H1 (cell line): Measurements from ENCODE around the gene ABLIM1. TPM values are rescaled to one million over a fixed set of nuclear protein-coding genes. Genes with fewer than 3 reads are reported as not detected.

Experiments
- CREB1 ChIP-seq: IDR thresholded peaks from 2 replicates; pipeline ENCODE4 v1.6.1; 2012; ENCODE audit warnings: inconsistent platforms
- HDAC6 ChIP-seq: IDR thresholded peaks from one replicate; pipeline ENCODE4 v1.7.1; 2012; ENCODE audit warnings: low read depth, mild to moderate bottlenecking, inconsistent platforms, low read length, moderate library complexity
- RAD21 ChIP-seq, 2 experiments: IDR thresholded peaks in 1 of 2; conservative IDR thresholded peaks in 1 of 2; 2 replicates each; pipeline ENCODE4 v1.6.1; 2011; ENCODE audit warnings: low read depth in 2 of 2, low read length in 2 of 2, improper control_type of control experiment in 1 of 2, inconsistent platforms in 1 of 2, mild to moderate bottlenecking in 1 of 2, moderate library complexity in 1 of 2
- RNF2 ChIP-seq: fragments of 200-900, 300-1000 bp; sonication (generic); IDR thresholded peaks from 2 replicates; pipeline ENCODE4 v1.7.1; 2016; ENCODE audit warnings: borderline replicate concordance, low read depth, mild to moderate bottlenecking, antibody characterized with exemption, low read length; ENCODE audit not compliant: poor library complexity, severe bottlenecking; ENCODE audit errors: missing control alignments
- TAF1 ChIP-seq: IDR thresholded peaks from 2 replicates; pipeline ENCODE4 v1.6.1; 2011; ENCODE audit warnings: mild to moderate bottlenecking, low read depth, low read length
- YY1 ChIP-seq: IDR thresholded peaks from 2 replicates; pipeline ENCODE4 v1.6.1; 2011; ENCODE audit warnings: low read depth, mild to moderate bottlenecking, low read length
- polyA plus RNA-seq, 7 experiments: library from polyadenylated mRNA; depleted of rRNA in 3 of 7; stranded (reverse) in 5 of 7; unstranded in 2 of 7; fragments of >200 nt in 5 of 7; fragments of 200-250 nt in 2 of 7; gene quantifications; 1 replicate in 5 of 7; 2 replicates in 1 of 7; 4 replicates in 1 of 7; pipeline versions ENCODE4 v1.2.1 to v1.2.3, GENCODE V29; 2011 to 2013; ENCODE audit warnings: missing spikeins in 2 of 7, mixed read lengths in 2 of 7
- total RNA-seq: library from RNA; stranded (reverse); fragmentation: NEBNext Ultra II Directional; extraction: Animal tissue kit (Norgen Biotek cat#: 25700); gene quantifications from 2 replicates; pipeline ENCODE4 v1.2.1, GENCODE V29; 2021
- TF ChIP-seq, protein P1 (sequence below): IDR thresholded peaks from 2 replicates; pipeline ENCODE4 v1.6.1; 2012; ENCODE audit warnings: inconsistent platforms

The ABLIM1 gene
- total and polyA plus RNA-seq, 2 of the 8 experiments (the other 6 are each of a cell fraction or from before 2014, with no cell fraction given), result 51.2 to 51.7 TPM

- TF ChIP-seq, protein P1, sequence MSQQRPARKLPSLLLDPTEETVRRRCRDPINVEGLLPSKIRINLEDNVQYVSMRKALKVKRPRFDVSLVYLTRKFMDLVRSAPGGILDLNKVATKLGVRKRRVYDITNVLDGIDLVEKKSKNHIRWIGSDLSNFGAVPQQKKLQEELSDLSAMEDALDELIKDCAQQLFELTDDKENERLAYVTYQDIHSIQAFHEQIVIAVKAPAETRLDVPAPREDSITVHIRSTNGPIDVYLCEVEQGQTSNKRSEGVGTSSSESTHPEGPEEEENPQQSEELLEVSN, result no peak
- TF ChIP-seq RNF2 (no peak), HDAC6 (no peak), CREB1 (no peak), TAF1 (no peak), YY1 (no peak), RAD21 (IDR thresholded peaks at IDR 0.05 in 1 of 2, conservative IDR thresholded peaks at IDR 0.05 in 1 of 2; ENCODE audit: low read depth in 2 of 2, low read length in 2 of 2) (no peak)
- TF ChIP-seq, all 59 proteins: peak for 0
Observed at GRCh38 chr10:114534571-114534981, 123.5 kb downstream of the ABLIM1 start (continued).
